Measurements from ENCODE around the gene PITX2. TPM values are rescaled to one million over a fixed set of nuclear protein-coding genes. Genes with fewer than 3 reads are reported as not detected.

Gene PITX2
- polyA plus RNA-seq, 2 of the 4 experiments (the other 2 are of a cell fraction) = 1.1 to 2.6 TPM

DNA sequence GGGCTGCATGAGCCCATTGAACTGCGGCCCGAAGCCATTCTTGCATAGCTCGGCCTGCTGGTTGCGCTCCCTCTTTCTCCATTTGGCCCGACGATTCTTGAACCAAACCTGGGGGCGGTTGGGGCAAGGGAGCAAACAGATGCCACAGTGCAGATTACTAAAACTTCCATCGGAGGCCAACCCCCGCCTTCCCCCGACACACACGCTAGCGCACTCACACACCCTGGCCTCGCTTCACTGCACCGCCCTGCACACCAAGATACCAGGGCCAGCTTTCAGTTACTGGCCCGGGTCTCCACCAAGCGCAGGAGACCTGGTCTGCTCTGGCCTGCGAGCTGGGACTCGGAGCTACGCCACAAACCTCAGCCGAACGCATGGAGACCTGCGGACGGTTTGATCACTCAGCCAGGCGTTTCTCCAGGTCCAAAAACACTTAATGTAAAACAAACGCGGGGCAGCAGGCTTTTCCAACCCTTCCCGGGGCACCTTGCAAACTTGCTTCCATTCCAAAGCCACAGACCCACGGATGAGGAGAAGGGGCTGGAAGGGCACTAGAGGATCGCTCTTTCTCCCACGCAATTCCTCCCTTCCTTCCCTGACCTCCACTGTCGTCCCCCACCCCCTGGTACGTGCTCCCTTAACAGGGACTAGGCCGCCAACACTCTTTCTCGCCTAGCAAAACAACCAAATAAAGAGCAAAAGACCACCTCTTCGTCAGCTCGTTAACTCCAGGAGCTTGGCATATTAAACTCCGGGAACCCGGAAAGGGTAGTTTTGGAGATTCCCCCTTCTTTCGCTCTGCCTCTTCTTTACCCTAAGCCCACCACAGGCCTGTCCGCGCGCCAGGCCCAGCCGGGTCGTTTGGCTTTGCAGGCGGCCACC is 4.1 kb downstream of the PITX2 start (continued):
- no peak for TF ChIP-seq FOSB (CRISPR knock-in tag; IDR thresholded peaks at IDR 0.05)
- TF ChIP-seq CBX8 (IDR thresholded peaks at IDR 0.05) = no peak
- TF ChIP-seq, protein P1, sequence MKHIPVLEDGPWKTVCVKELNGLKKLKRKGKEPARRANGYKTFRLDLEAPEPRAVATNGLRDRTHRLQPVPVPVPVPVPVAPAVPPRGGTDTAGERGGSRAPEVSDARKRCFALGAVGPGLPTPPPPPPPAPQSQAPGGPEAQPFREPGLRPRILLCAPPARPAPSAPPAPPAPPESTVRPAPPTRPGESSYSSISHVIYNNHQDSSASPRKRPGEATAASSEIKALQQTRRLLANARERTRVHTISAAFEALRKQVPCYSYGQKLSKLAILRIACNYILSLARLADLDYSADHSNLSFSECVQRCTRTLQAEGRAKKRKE (CRISPR knock-in tag; IDR thresholded peaks at IDR 0.05; ENCODE audit: low read depth) = no peak
- no peak for TF ChIP-seq GATA3 (IDR thresholded peaks at IDR 0.05; ENCODE audit: borderline replicate concordance)
- no peak for TF ChIP-seq NR3C1 (IDR thresholded peaks at IDR 0.05)
- TF ChIP-seq TFCP2L1 (CRISPR knock-in tag; IDR thresholded peaks at IDR 0.05) = no peak
- TF ChIP-seq, protein P2, sequence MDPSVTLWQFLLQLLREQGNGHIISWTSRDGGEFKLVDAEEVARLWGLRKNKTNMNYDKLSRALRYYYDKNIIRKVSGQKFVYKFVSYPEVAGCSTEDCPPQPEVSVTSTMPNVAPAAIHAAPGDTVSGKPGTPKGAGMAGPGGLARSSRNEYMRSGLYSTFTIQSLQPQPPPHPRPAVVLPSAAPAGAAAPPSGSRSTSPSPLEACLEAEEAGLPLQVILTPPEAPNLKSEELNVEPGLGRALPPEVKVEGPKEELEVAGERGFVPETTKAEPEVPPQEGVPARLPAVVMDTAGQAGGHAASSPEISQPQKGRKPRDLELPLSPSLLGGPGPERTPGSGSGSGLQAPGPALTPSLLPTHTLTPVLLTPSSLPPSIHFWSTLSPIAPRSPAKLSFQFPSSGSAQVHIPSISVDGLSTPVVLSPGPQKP (IDR thresholded peaks at IDR 0.05; ENCODE audit: low read depth, low read length) = no peak
- TF ChIP-seq ZNF302 (CRISPR knock-in tag; IDR thresholded peaks at IDR 0.05) = no peak

DNA sequence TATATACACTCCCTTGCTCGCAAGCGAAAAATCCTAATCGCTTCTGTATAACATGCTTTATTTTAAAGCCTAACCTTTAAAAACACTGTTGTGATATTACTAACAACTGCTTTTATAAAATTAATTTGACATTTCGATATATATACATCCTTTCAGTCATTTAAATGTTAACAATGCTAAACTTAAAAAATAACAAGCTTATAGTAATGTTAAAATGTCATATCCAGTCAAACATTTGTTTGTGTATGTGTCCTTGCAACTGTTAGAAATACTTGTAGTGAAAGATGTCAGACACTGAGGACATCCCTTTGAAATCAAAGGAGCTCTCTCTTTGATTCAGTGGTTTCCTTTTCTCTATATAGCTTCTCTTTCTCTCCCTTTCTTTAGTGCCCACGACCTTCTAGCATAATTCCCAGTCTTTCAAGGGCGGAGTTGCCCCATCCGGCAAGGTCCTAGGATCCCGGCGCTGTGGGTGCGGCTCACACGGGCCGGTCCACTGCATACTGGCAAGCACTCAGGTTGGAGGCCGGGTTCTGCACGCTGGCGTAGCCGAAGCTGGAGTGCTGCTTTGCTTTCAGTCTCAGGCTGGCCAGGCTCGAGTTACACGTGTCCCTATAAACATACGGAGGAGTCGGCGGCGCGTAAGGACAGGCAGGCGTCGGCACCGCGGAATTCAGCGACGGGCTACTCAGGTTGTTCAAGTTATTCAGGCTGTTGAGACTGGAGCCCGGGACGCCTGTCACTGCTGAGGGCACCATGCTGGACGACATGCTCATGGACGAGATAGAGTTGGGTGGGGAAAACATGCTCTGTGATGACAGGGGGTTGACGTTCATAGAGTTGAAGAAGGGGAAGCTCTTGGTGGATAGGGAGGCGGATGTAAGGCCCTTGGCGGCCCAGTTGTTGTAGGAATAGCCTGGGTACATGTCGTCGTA is 5.0 kb downstream of the PITX2 start:
- TF ChIP-seq JUNB (IDR thresholded peaks at IDR 0.05) (no peak), RNF2 (IDR thresholded peaks at IDR 0.05; ENCODE audit: borderline replicate concordance, low read depth) (no peak), NFE2L2 (conservative IDR thresholded peaks at IDR 0.05; ENCODE audit: low read length) (no peak), ZSCAN20 (CRISPR knock-in tag; IDR thresholded peaks at IDR 0.05) (no peak), POLR2AphosphoS2 (conservative IDR thresholded peaks at IDR 0.05; ENCODE audit: low read length) (no peak), CBX2 (IDR thresholded peaks at IDR 0.05; ENCODE audit: borderline replicate concordance, low read depth) (no peak), CHD4 (IDR thresholded peaks at IDR 0.05; ENCODE audit: borderline replicate concordance) (no peak), CBX8 (IDR thresholded peaks at IDR 0.05) (no peak), ZNF302 (CRISPR knock-in tag; IDR thresholded peaks at IDR 0.05) (no peak), HDAC2 (IDR thresholded peaks at IDR 0.05) (no peak), FOSB (CRISPR knock-in tag; IDR thresholded peaks at IDR 0.05) (no peak), EP300 (IDR thresholded peaks at IDR 0.05) (no peak), HOXB13 (CRISPR knock-in tag; IDR thresholded peaks at IDR 0.05; ENCODE audit: low read depth) (no peak), RCOR1 (IDR thresholded peaks at IDR 0.05; ENCODE audit: low read depth, low read length) (no peak), GATA3 (IDR thresholded peaks at IDR 0.05; ENCODE audit: borderline replicate concordance) (no peak), FOSL2 (IDR thresholded peaks at IDR 0.05) (no peak), FOSL2 (CRISPR knock-in tag; IDR thresholded peaks at IDR 0.05) (no peak)
- TF ChIP-seq, protein P3, sequence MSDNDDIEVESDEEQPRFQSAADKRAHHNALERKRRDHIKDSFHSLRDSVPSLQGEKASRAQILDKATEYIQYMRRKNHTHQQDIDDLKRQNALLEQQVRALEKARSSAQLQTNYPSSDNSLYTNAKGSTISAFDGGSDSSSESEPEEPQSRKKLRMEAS (IDR thresholded peaks at IDR 0.05) = no peak
- TF ChIP-seq, protein P4, sequence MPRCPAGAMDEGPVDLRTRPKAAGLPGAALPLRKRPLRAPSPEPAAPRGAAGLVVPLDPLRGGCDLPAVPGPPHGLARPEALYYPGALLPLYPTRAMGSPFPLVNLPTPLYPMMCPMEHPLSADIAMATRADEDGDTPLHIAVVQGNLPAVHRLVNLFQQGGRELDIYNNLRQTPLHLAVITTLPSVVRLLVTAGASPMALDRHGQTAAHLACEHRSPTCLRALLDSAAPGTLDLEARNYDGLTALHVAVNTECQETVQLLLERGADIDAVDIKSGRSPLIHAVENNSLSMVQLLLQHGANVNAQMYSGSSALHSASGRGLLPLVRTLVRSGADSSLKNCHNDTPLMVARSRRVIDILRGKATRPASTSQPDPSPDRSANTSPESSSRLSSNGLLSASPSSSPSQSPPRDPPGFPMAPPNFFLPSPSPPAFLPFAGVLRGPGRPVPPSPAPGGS (IDR thresholded peaks at IDR 0.05) = no peak
- TF ChIP-seq, protein P5, sequence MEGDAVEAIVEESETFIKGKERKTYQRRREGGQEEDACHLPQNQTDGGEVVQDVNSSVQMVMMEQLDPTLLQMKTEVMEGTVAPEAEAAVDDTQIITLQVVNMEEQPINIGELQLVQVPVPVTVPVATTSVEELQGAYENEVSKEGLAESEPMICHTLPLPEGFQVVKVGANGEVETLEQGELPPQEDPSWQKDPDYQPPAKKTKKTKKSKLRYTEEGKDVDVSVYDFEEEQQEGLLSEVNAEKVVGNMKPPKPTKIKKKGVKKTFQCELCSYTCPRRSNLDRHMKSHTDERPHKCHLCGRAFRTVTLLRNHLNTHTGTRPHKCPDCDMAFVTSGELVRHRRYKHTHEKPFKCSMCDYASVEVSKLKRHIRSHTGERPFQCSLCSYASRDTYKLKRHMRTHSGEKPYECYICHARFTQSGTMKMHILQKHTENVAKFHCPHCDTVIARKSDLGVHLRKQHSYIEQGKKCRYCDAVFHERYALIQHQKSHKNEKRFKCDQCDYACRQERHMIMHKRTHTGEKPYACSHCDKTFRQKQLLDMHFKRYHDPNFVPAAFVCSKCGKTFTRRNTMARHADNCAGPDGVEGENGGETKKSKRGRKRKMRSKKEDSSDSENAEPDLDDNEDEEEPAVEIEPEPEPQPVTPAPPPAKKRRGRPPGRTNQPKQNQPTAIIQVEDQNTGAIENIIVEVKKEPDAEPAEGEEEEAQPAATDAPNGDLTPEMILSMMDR (IDR thresholded peaks at IDR 0.05) = no peak
- ATAC-seq (no peak), FAIRE-seq (no peak), DNase-seq (ENCODE audit: low read depth in 1 of 2, low spot score in 1 of 2) (no peak)
- ChIA-PET POLR2A (no interaction called here), CTCF (no interaction called here)
- Histone ChIP-seq H3K4me3 (no peak overlapping the region), H3K4me1 (no peaks in the 10 kb centered on the region), H3K27ac (no peak overlapping the region), H3K4me2 (no peak overlapping the region), H3K9me3 (no peaks in the 10 kb centered on the region)
- WGBS (ENCODE audit: missing lambda C conversion rate) = 87% methylated on average over 33 of the region's 38 CpGs

All from A549 (cell line).